GM21825 (cell line): ENCODE results near the gene PIGL.
"Not testable (repeated sequence)": the region's sequence is repeated elsewhere in the genome, so short reads cannot be mapped to it uniquely, and the experiment has no call there.

Experiments
- ATAC-seq: cut with Tn5 transposase; IDR thresholded peaks from one replicate; pipeline ENCODE4 v1.9.1; 2021; ENCODE audit warnings: mild to moderate bottlenecking, moderate library complexity; ENCODE audit not compliant: unreplicated experiment

Gene PIGL

GRCh38 chr17:16216341-16217001, 539 bp upstream of the PIGL start:
- ATAC-seq, result not testable (repeated sequence)

GRCh38 chr17:16222406-16222805, 5.4 kb downstream of the PIGL start:
- ATAC-seq, result no peak

GRCh38 chr17:16229912-16230561, 13.0 kb downstream of the PIGL start:
- not testable (repeated sequence) for ATAC-seq

- ATAC-seq, result no peak
These were observed 15.4 kb downstream of the PIGL start for GRCh38 chr17:16232391-16232790.

- ATAC-seq, result no peak
These were observed 22.9 kb downstream of the PIGL start for GRCh38 chr17:16239931-16240330.

- ATAC-seq, result no peak
These were observed 24.9 kb downstream of the PIGL start for GRCh38 chr17:16241906-16242399.

GRCh38 chr17:16243385-16243784, 26.4 kb downstream of the PIGL start:
- no peak for ATAC-seq

GRCh38 chr17:16243801-16244567, 27.0 kb downstream of the PIGL start:
- ATAC-seq, result no peak

- ATAC-seq, result no peak
These were observed 30.6 kb downstream of the PIGL start for GRCh38 chr17:16247586-16247984.

- ATAC-seq, result no peak
These were observed 33.6 kb downstream of the PIGL start for GRCh38 chr17:16250635-16251034.

GRCh38 chr17:16251043-16251442, 34.0 kb downstream of the PIGL start:
- no peak for ATAC-seq

- ATAC-seq, result no peak
These were observed 34.5 kb downstream of the PIGL start for GRCh38 chr17:16251556-16251955.

- ATAC-seq, result no peak
These were observed 37.9 kb downstream of the PIGL start for GRCh38 chr17:16254773-16255400.

GRCh38 chr17:16255481-16255921, 38.5 kb downstream of the PIGL start:
- ATAC-seq, result no peak

- no peak for ATAC-seq
These were observed 41.9 kb downstream of the PIGL start for GRCh38 chr17:16258901-16259300.

- no peak for ATAC-seq
These were observed 42.9 kb downstream of the PIGL start for GRCh38 chr17:16259926-16260325.

GRCh38 chr17:16261049-16261448, 44.0 kb downstream of the PIGL start:
- ATAC-seq, result no peak

GRCh38 chr17:16262201-16262600, 45.2 kb downstream of the PIGL start:
- no peak for ATAC-seq

GRCh38 chr17:16267174-16267573, 50.2 kb downstream of the PIGL start:
- no peak for ATAC-seq

GRCh38 chr17:16269658-16270057, 52.6 kb downstream of the PIGL start:
- ATAC-seq, result no peak

- ATAC-seq, result no peak
These were observed 55.3 kb downstream of the PIGL start for GRCh38 chr17:16272111-16272840.
